ENCODE results near the gene PROZ. TPM values are rescaled to one million over a fixed set of nuclear protein-coding genes. Genes with fewer than 3 reads are reported as not detected.

The PROZ gene
- total RNA-seq, 1 experiment from 2014 or later, result not detected

- peaks cover 3 to 8% of the 10 kb centered on the region in 2 experiments; a peak in 2 of 4 replicates for H3K36me3 ChIP-seq (ENCODE audit: control insufficient read depth in 1 of 2, insufficient read depth in 2 of 2, low read length in 2 of 2)
- TF ChIP-seq EZH2phosphoT487 (IDR thresholded peaks at IDR 0.05; ENCODE audit: borderline replicate concordance) (no peak), ZFX (IDR thresholded peaks at IDR 0.05) (no peak), YY1 (IDR thresholded peaks at IDR 0.05; ENCODE audit: extremely low read depth, insufficient replicate concordance, low read depth, low read length) (no peak), JUND (IDR thresholded peaks at IDR 0.05) (no peak), EGR1 (IDR thresholded peaks at IDR 0.05; ENCODE audit: low read depth) (no peak), POLR2A (IDR thresholded peaks at IDR 0.05; ENCODE audit: borderline replicate concordance, extremely low read depth, insufficient read depth, insufficient read length) (no peak), EZH2 (IDR thresholded peaks at IDR 0.05) (no peak), FOSL1 (IDR thresholded peaks at IDR 0.05; ENCODE audit: low read depth) (no peak), RAD21 (IDR thresholded peaks at IDR 0.05; ENCODE audit: low read depth) (no peak), MAX (IDR thresholded peaks at IDR 0.05) (no peak)
- H4K20me1 ChIP-seq (ENCODE audit: insufficient read depth), result no peaks in the 10 kb centered on the region
- intact Hi-C loops (cut with micrococcal nuclease), result no loop called here
- ChIA-PET CTCF (no interaction called here), RAD21 (ENCODE audit: low non-redundant PET in 1 of 2, low total read pairs in 2 of 2, uncharacterized antibody in 2 of 2, unreplicated experiment in 2 of 2) (no interaction called here), POLR2A (no interaction called here)
- no peak overlapping the region for H3K4me3 ChIP-seq (replicated peaks in 1 of 2; ENCODE audit: low read depth in 1 of 2, low read length in 2 of 2)
- no peaks in the 10 kb centered on the region for H3K27me3 ChIP-seq (ENCODE audit: insufficient read depth, low read length)
- no TSS peak for BruUV-seq (replicated peaks)
- no peaks in the 10 kb centered on the region for H3K9me3 ChIP-seq (ENCODE audit: control insufficient read depth in 1 of 2, insufficient read depth in 1 of 2, low read depth in 1 of 2, low read length in 2 of 2)
- no peak overlapping the region for H3K27ac ChIP-seq (ENCODE audit: low read depth, low read length)
- DNase-seq (ENCODE audit: low read depth, low spot score), result no peak
- H3K79me2 ChIP-seq (ENCODE audit: insufficient read depth, low read length), result no peaks in the 10 kb centered on the region
- no peak overlapping the region for H3K4me2 ChIP-seq (ENCODE audit: low read length)
- no peaks in the 10 kb centered on the region for H3K9me2 ChIP-seq (ENCODE audit: insufficient read depth)
- H3K4me1 ChIP-seq (ENCODE audit: control insufficient read depth in 1 of 2, insufficient read depth in 2 of 2, low read length in 2 of 2), result no peaks in the 10 kb centered on the region
- no peak overlapping the region for H3K9ac ChIP-seq (ENCODE audit: low read length)
- no peak overlapping the region for H2AFZ ChIP-seq (ENCODE audit: low read depth, low read length, poor library complexity, severe bottlenecking)
- no peak for ATAC-seq
These were observed 11.1 kb downstream of the PROZ start for GRCh38 chr13:113169277-113170272.

GRCh38 chr13:113170511-113170910 lies 12.1 kb downstream of the PROZ start:
- H3K4me3 ChIP-seq (replicated peaks in 1 of 2; ENCODE audit: low read depth in 1 of 2, low read length in 2 of 2), result no peak overlapping the region
- RAD21 ChIA-PET (ENCODE audit: low non-redundant PET in 1 of 2, low total read pairs in 2 of 2, uncharacterized antibody in 2 of 2, unreplicated experiment in 2 of 2), result no interaction called here
- BruUV-seq (replicated peaks), result no TSS peak
- H3K4me2 ChIP-seq (ENCODE audit: low read length), result no peak overlapping the region
- H3K79me2 ChIP-seq (ENCODE audit: insufficient read depth, low read length), result no peaks in the 10 kb centered on the region
- H4K20me1 ChIP-seq (ENCODE audit: insufficient read depth), result no peaks in the 10 kb centered on the region
- intact Hi-C loops (cut with micrococcal nuclease), result no loop called here
- peaks cover 3 to 16% of the 10 kb centered on the region in 2 experiments; a peak in 2 of 4 replicates for H3K36me3 ChIP-seq (ENCODE audit: control insufficient read depth in 1 of 2, insufficient read depth in 2 of 2, low read length in 2 of 2)
- ATAC-seq (no peak), DNase-seq (ENCODE audit: low read depth, low spot score) (no peak)
- H3K9ac ChIP-seq (ENCODE audit: low read length), result no peak overlapping the region
- no peaks in the 10 kb centered on the region for H3K9me2 ChIP-seq (ENCODE audit: insufficient read depth)
- no peaks in the 10 kb centered on the region for H3K9me3 ChIP-seq (ENCODE audit: control insufficient read depth in 1 of 2, insufficient read depth in 1 of 2, low read depth in 1 of 2, low read length in 2 of 2)
- CTCF ChIA-PET, result no interaction called here
- TF ChIP-seq TCF7L2 (IDR thresholded peaks at IDR 0.05; ENCODE audit: borderline replicate concordance, extremely low read depth, insufficient read depth, insufficient read length), result no peak
- no peak for TF ChIP-seq SP1 (IDR thresholded peaks at IDR 0.05; ENCODE audit: low read depth)
- TF ChIP-seq POLR2AphosphoS5 (IDR thresholded peaks at IDR 0.05; ENCODE audit: low read depth, low read length), result no peak
- no peak for TF ChIP-seq CEBPB (IDR thresholded peaks at IDR 0.05; ENCODE audit: low read depth)
- TF ChIP-seq FOSL1 (IDR thresholded peaks at IDR 0.05; ENCODE audit: low read depth), result no peak
- no peak for TF ChIP-seq ZBTB33 (IDR thresholded peaks at IDR 0.05; ENCODE audit: extremely low read depth, insufficient replicate concordance, low read length)
- TF ChIP-seq EZH2phosphoT487 (IDR thresholded peaks at IDR 0.05; ENCODE audit: borderline replicate concordance), result no peak
- TF ChIP-seq EZH2 (IDR thresholded peaks at IDR 0.05), result no peak
- no peak for TF ChIP-seq JUND (IDR thresholded peaks at IDR 0.05)
- POLR2A ChIA-PET, result no interaction called here
- H3K4me1 ChIP-seq (ENCODE audit: control insufficient read depth in 1 of 2, insufficient read depth in 2 of 2, low read length in 2 of 2), result no peaks in the 10 kb centered on the region
- H3K27me3 ChIP-seq (ENCODE audit: insufficient read depth, low read length), result no peaks in the 10 kb centered on the region
- H2AFZ ChIP-seq (ENCODE audit: low read depth, low read length, poor library complexity, severe bottlenecking), result no peak overlapping the region
- H3K27ac ChIP-seq (ENCODE audit: low read depth, low read length), result no peak overlapping the region

Measured in HCT116 (cell line).